ENCODE measurements around the gene CIAO3. TPM values are rescaled to one million over a fixed set of nuclear protein-coding genes. Genes with fewer than 3 reads are reported as not detected.

The CIAO3 gene
- total RNA-seq, 1 experiment from 2014 or later, result 21.9 TPM

GRCh38 chr16:702341-702740 is 38.5 kb downstream of the CIAO3 start:
- no peak overlapping the region for H3K14ac ChIP-seq (ENCODE audit: insufficient read depth, low read length)
- no peak overlapping the region for H3T11ph ChIP-seq (ENCODE audit: low read length)
- H4K5ac ChIP-seq (ENCODE audit: insufficient read length, low read depth, low read length), result no peak overlapping the region
- no peak overlapping the region for H4K8ac ChIP-seq (replicated peaks; ENCODE audit: insufficient read length, low read depth, low read length)
- H3K56ac ChIP-seq (ENCODE audit: insufficient read length, low read depth, low read length), result no peak overlapping the region
- H2BK12ac ChIP-seq (ENCODE audit: insufficient read length, low read depth, low read length), result no peak overlapping the region
- Mint-ChIP-seq H3K9me3 (no peaks in the 10 kb centered on the region), H3K4me1 (peaks cover 0 to 7% of the 10 kb centered on the region in 2 experiments; a peak in 1 of 4 replicates), H3K36me3 (ENCODE audit: insufficient read depth in 1 of 3, low read depth in 3 of 3) (peaks cover 0 to 3% (median 0%) of the 10 kb centered on the region in 3 experiments; a peak in 2 of 7 replicates), H3K27ac (no peak overlapping the region), H3K4me3 (peak overlapping the region in 1 of 2 experiments; percentile 41; a peak in 2 of 5 replicates), H3K27me3 (ENCODE audit: low read depth) (peaks cover 89% of the 10 kb centered on the region)
- H3K4me2 ChIP-seq (ENCODE audit: insufficient read depth, insufficient read length, low read length), result no peak overlapping the region
- no peak overlapping the region for H2AK5ac ChIP-seq (ENCODE audit: insufficient read length, low read length)
- H3K23me2 ChIP-seq (ENCODE audit: insufficient read length, low read depth, low read length, poor library complexity, severe bottlenecking), result peaks cover 4% of the 10 kb centered on the region
- H3K27me3 ChIP-seq (ENCODE audit: insufficient read depth, low read length), result peaks cover 49% of the 10 kb centered on the region
- no peaks in the 10 kb centered on the region for H3K4me1 ChIP-seq (ENCODE audit: insufficient read depth, low read length)
- no peaks in the 10 kb centered on the region for H3K79me1 ChIP-seq (ENCODE audit: insufficient read depth, low read depth, low read length, poor library complexity, severe bottlenecking)
- no CpG with 5 or more reads among the region's 19 CpGs for WGBS (ENCODE audit: extremely low coverage, insufficient read length, low lambda C conversion rate)
- no peak overlapping the region for H2BK120ac ChIP-seq (ENCODE audit: low read depth, low read length, poor library complexity, severe bottlenecking)
- no peak overlapping the region for H2BK20ac ChIP-seq (ENCODE audit: low read depth, low read length, poor library complexity, severe bottlenecking)
- DNase-seq, result no peak
- TF ChIP-seq CTCF (conservative IDR thresholded peaks at IDR 0.05), result no peak
- H3K79me2 ChIP-seq (ENCODE audit: insufficient read depth, low read length), result no peaks in the 10 kb centered on the region
- no peak overlapping the region for H2BK15ac ChIP-seq (ENCODE audit: low read depth, low read length)
- no peak overlapping the region for H3K27ac ChIP-seq (ENCODE audit: insufficient read length, low read depth, low read length)
- no peak overlapping the region for H3K18ac ChIP-seq (ENCODE audit: insufficient read length, low read depth, low read length)
- no peak overlapping the region for H2AFZ ChIP-seq (ENCODE audit: low read length)
- no peak overlapping the region for H3K9ac ChIP-seq (ENCODE audit: extremely low read depth, insufficient read length, low read length)
- H2BK5ac ChIP-seq (ENCODE audit: insufficient read length, low read length), result no peak overlapping the region
- H4K20me1 ChIP-seq (ENCODE audit: control insufficient read depth, insufficient read depth, insufficient read length), result no peaks in the 10 kb centered on the region
- no peak overlapping the region for H3K23ac ChIP-seq (ENCODE audit: insufficient read length, low read depth, low read length)
- H3K4ac ChIP-seq (ENCODE audit: low read depth, low read length), result no peak overlapping the region
- no peaks in the 10 kb centered on the region for H3K9me3 ChIP-seq (ENCODE audit: control insufficient read depth, low read depth, low read length)
- H4K91ac ChIP-seq (ENCODE audit: insufficient read length, low read depth, low read length), result no peak overlapping the region

All from H9 (cell line).